ENCODE results near the gene PCID2.
"Not testable (repeated sequence)": the region's sequence is repeated elsewhere in the genome, so short reads cannot be mapped to it uniquely, and the experiment has no call there.

Gene PCID2

DNA sequence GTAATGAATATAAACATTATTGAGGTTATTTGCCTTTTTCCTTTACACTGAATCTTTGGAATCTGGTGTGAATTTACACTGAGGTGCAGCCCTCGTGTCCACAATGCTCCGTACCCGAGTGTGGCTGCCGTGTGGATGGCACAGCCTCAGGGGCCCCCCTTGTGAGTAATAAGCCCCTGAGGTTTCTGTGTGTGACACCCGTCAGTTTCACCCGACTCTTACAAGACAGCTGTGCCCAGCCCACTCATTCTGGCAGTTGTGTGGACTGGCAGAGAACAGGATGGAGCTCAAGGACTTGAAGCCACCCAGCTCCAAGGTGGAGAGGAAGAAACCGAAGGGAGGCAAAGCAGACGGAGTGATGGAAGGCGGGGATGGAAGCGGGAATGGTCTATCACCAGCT is 42.2 kb downstream of the PCID2 start:
- DNase-seq (ENCODE audit: insufficient read length, low spot score), result no peak
- no peak for FAIRE-seq
- TF ChIP-seq, protein P1, sequence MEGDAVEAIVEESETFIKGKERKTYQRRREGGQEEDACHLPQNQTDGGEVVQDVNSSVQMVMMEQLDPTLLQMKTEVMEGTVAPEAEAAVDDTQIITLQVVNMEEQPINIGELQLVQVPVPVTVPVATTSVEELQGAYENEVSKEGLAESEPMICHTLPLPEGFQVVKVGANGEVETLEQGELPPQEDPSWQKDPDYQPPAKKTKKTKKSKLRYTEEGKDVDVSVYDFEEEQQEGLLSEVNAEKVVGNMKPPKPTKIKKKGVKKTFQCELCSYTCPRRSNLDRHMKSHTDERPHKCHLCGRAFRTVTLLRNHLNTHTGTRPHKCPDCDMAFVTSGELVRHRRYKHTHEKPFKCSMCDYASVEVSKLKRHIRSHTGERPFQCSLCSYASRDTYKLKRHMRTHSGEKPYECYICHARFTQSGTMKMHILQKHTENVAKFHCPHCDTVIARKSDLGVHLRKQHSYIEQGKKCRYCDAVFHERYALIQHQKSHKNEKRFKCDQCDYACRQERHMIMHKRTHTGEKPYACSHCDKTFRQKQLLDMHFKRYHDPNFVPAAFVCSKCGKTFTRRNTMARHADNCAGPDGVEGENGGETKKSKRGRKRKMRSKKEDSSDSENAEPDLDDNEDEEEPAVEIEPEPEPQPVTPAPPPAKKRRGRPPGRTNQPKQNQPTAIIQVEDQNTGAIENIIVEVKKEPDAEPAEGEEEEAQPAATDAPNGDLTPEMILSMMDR (IDR thresholded peaks at IDR 0.05; ENCODE audit: insufficient read depth, missing control alignments), result no peak

DNA sequence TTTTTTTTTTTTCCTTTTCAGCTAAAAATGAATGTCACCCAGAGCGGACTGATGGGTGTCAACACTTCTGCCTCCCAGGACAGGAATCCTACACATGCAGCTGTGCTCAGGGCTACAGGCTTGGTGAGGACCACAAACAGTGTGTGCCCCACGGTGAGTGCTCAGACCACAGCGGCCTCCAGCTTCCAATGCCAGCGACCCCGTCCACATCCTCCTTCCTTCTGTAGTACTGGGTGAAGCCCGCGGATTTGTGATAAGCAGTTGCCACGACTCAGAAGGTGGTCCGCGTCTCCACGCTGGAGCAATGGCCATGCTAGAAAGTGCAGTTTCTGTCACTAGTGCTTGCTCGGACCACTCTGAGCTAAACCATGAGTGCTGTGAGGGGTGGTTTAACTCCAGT is 44.0 kb downstream of the PCID2 start:
- TF ChIP-seq, protein P1 (IDR thresholded peaks at IDR 0.05; ENCODE audit: insufficient read depth, missing control alignments), result no peak
- FAIRE-seq (no peak), DNase-seq (ENCODE audit: insufficient read length, low spot score) (no peak)

GRCh38 chr13:113162783-113163685 is 45.4 kb downstream of the PCID2 start:
- FAIRE-seq (no peak), DNase-seq (ENCODE audit: insufficient read length, low spot score) (no peak)
- TF ChIP-seq, protein P1 (IDR thresholded peaks at IDR 0.05; ENCODE audit: insufficient read depth, missing control alignments), result no peak

GRCh38 chr13:113161975-113162374 is 46.5 kb downstream of the PCID2 start:
- not testable (repeated sequence) for DNase-seq (ENCODE audit: insufficient read length, low spot score); FAIRE-seq

GRCh38 chr13:113161433-113161832 is 47.0 kb downstream of the PCID2 start:
- FAIRE-seq (no peak), DNase-seq (ENCODE audit: insufficient read length, low spot score) (no peak)
- TF ChIP-seq, protein P1 (IDR thresholded peaks at IDR 0.05; ENCODE audit: insufficient read depth, missing control alignments), result no peak

GRCh38 chr13:113160983-113161382 is 47.5 kb downstream of the PCID2 start:
- TF ChIP-seq, protein P1 (IDR thresholded peaks at IDR 0.05; ENCODE audit: insufficient read depth, missing control alignments), result no peak
- no peak for DNase-seq (ENCODE audit: insufficient read length, low spot score)
- FAIRE-seq, result no peak

DNA sequence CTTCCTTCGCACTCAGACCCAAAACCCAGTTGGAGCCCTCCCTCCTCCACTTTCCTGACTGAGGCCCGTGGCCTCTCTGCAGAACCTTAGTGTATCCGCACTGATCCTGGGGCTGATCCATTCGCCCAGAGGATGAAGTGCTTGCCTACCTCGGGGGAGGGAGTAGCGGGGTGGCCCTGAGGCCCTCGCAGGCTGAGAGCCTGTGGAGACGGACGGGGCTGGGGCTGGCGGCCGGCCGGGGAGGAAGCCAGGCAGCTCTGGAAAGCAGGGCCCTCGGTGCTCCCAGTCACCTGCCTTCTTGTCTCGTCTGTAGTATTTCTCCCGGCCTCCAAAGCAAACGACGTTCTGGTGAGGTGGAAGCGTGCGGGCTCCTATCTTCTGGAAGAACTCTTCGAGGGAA is 48.8 kb downstream of the PCID2 start:
- no peak for FAIRE-seq
- TF ChIP-seq, protein P1 (IDR thresholded peaks at IDR 0.05; ENCODE audit: insufficient read depth, missing control alignments), result no peak
- DNase-seq (ENCODE audit: insufficient read length, low spot score), result no peak
